GM12875 (cell line): ENCODE data around the gene MTFR2.

Experiments
- H3K4me3 ChIP-seq: one replicate; pipeline ENCODE4 v1.5.1; 2011; ENCODE audit warnings: low read depth, low read length, control low read depth
- TF ChIP-seq, protein P1 (sequence below): IDR thresholded peaks from 2 replicates; pipeline ENCODE4 v1.5.1; 2011; ENCODE audit warnings: low read depth, mild to moderate bottlenecking, control low read depth, inconsistent platforms, low read length, moderate library complexity, borderline replicate concordance; ENCODE audit not compliant: insufficient read depth

Gene MTFR2

DNA sequence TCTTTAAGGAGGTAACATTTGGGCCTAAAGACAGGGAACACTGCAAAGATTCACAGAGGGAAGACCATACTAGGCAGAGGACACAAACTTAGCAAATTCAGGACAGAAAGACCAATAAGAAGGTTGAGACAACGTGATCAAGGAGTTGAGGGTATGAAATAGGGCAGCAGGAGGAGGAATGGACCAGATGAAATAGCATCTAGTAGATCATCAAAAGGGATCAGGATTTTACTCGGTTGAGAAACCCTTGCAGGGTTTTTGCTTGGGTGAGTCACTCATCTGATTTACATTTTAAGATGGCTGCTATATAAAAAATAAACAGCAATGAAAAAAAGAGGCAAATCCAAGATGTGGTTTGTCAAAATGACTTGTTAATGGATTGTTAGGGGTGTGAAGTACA, 34.8 kb upstream of the MTFR2 start:
- TF ChIP-seq, protein P1, sequence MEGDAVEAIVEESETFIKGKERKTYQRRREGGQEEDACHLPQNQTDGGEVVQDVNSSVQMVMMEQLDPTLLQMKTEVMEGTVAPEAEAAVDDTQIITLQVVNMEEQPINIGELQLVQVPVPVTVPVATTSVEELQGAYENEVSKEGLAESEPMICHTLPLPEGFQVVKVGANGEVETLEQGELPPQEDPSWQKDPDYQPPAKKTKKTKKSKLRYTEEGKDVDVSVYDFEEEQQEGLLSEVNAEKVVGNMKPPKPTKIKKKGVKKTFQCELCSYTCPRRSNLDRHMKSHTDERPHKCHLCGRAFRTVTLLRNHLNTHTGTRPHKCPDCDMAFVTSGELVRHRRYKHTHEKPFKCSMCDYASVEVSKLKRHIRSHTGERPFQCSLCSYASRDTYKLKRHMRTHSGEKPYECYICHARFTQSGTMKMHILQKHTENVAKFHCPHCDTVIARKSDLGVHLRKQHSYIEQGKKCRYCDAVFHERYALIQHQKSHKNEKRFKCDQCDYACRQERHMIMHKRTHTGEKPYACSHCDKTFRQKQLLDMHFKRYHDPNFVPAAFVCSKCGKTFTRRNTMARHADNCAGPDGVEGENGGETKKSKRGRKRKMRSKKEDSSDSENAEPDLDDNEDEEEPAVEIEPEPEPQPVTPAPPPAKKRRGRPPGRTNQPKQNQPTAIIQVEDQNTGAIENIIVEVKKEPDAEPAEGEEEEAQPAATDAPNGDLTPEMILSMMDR = no peak
- no peak overlapping the region for H3K4me3 ChIP-seq

DNA sequence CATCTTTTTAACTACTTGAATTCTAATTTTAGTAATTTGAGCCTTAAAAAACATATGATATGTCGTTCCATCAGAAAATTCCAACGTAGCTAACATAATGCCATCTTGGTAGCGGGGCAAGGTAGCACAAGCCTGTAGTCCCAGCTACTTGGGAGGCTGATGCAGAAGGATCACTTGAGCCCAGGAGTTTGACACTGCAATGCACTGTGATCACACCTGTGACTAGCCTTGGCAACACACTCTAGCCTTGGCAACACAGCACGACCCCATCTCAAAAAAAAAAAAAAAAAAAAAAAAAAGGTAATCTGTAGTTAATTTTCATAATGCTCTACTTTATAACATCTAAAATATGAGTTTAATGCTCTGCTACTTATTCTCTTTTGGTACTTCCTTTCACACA, 32.8 kb upstream of the MTFR2 start:
- TF ChIP-seq, protein P1 = no peak
- H3K4me3 ChIP-seq = no peak overlapping the region

DNA sequence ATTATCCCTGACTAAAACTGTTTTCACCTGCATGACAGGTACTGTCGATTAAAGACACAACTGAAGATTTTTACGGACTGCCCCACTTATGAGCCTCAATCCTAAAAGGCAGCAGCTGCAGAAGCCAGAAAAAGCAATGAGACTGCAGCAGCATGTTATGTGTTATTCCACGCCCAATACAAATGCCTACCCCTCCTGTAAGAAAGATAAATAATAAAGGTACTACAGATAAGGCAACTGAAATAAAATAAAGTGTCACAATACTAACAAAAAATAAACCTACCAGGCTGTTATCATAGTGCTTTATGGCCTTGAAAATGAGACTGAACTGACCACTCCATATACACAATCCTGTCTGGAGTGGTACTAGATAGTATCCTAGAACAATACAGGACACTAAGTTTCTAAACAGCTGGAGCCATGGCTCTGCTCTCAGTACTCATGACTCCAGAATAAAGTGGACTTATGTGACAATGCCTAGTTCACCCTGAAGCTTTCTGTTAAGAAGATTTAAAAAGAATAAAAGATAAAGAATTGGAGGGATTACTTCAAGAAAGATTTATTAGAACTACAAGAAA, 30.0 kb upstream of the MTFR2 start:
- H3K4me3 ChIP-seq = no peak overlapping the region
- TF ChIP-seq, protein P1 = no peak

DNA sequence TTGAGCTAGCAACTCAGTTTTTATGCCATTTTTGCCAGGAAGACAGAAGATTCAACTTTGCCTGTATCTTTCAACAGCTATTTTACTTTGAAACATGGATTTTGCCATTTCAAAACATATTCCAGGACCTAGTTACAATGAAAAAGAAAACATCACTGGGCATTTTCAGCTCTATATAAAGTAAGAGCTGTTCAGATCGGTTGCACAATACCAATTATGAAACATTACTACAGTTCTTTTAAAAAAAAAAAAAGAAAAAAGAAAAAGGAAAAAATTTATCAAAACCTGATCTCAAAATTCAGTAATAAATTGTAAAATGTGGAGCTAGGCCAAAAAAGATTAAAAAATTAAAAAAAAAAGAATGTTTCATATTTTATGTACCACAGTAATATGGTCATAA, 24.0 kb upstream of the MTFR2 start:
- H3K4me3 ChIP-seq = no peak overlapping the region
- TF ChIP-seq, protein P1 = no peak

DNA sequence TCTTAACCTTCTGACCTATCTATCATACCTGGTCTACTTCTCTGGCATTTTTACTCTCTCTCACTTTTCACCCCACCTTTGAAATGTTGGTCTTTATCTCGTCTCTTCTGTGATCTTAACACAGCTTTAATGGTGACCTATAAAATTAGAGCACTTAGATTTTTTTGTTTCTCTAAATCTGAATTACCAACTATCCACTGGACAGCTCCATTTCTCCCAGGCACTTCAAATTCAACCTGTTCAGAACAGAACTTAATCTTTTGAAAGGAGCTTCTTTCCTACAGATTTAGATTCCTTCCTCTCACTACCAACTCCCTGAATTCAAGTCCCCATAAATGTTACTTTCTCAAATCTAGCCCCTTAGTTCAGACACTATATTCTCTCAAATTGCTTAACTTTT, 15.0 kb upstream of the MTFR2 start:
- TF ChIP-seq, protein P1 = no peak
- H3K4me3 ChIP-seq = no peak overlapping the region

DNA sequence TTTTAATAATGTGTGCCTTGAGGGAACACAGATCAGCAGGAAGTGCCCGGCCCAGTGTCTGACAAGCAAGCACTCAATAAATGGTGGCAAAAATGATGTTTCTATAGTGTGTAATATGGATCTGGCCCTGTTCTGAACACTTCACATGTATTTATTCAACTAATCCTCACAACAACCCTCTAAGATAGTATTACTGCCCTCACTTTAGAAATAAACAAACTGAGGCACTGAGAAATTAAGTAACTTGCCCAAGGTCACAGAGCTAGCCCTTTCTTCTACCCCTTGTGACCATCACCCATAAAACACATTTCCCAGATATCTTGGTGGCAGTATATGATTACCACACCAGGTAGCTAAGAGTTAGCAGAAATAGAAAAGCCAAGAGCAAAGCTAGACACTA, 12.8 kb upstream of the MTFR2 start:
- TF ChIP-seq, protein P1 = no peak
- H3K4me3 ChIP-seq = no peak overlapping the region

DNA sequence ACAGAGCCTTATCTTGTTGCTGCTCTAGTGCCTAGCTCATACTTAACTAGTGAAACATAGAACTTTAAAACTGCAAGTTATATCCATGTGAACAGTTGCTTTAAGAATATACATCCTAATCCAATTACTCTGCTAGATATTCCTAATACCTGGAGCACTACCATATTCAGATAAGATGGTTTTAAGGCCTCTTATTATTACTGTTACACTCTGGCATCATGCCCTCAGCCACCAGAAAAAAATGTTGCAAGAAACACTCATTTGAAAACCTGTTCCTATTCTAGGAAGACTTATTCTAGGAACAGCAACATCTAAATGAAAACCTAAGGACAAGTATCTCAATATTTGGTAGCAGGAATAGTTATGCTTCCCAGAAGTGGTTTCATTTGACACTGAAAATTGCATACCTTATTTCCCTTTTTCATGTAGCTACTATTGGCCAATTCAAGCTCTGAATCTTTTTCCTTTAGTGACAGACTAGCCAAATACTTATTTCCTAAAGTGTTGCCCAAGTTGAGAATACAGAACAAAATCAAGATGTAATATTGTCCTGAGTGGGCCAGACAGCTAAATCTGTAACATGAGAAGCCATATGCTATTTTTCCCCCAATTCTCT, 4.8 kb upstream of the MTFR2 start:
- H3K4me3 ChIP-seq = no peak overlapping the region
- TF ChIP-seq, protein P1 = no peak
